Measurements from ENCODE around the gene ADGB. TPM values are rescaled to one million over a fixed set of nuclear protein-coding genes. Genes with fewer than 3 reads are reported as not detected.
"Not testable (repeated sequence)": the region's sequence is repeated elsewhere in the genome, so short reads cannot be mapped to it uniquely, and the experiment has no call there.

The ADGB gene
- total RNA-seq, 2 donors from 2014 or later = not detected

DNA sequence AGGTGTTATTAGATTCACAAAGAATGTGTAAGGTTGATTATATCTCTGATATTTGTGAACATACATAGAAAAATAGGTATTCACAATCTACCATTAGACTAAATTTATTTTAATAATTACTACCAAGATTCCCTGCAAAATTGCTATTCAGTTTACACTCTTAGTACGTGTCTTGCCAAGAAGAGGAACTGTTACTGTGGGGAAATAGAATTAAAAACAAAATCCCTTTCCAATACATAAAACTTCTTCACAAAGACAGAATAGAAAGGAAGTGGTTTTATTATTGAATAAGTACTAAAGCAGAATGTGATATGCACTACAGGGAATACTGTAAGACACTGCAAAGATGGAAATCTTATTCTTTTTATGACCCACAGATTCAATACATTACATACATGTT lies 38.2 kb upstream of the ADGB start:
- Histone ChIP-seq H3K4me3 (no peak overlapping the region), H3K36me3 (replicated peaks in 1 of 2; ENCODE audit: insufficient read depth in 1 of 2, low read depth in 2 of 2) (no peaks in the 10 kb centered on the region), H3K27ac (no peak overlapping the region), H3K27me3 (no peaks in the 10 kb centered on the region), H3K9me3 (no peaks in the 10 kb centered on the region), H3K4me1 (no peaks in the 10 kb centered on the region)
- DNase-seq = no peak
- TF ChIP-seq POLR2A (IDR thresholded peaks at IDR 0.05) = no peak
- no peak for TF ChIP-seq CTCF (IDR thresholded peaks at IDR 0.05)
- no peak for ATAC-seq
- intact Hi-C loops (cut with DNase I) = no loop called here
- WGBS, 2 donors = 73 to 94% methylated on average over 1 of the region's 1 CpG

- H3K4me1 ChIP-seq; H3K27me3 ChIP-seq; H3K36me3 ChIP-seq (replicated peaks in 1 of 2; ENCODE audit: insufficient read depth in 1 of 2, low read depth in 2 of 2); DNase-seq; intact Hi-C loops (cut with DNase I); ATAC-seq; H3K27ac ChIP-seq; H3K9me3 ChIP-seq; H3K4me3 ChIP-seq: not testable (repeated sequence)
- WGBS, 2 donors = 46 to 65% methylated on average over 2 of the region's 2 CpGs
Observed at GRCh38 chr6:146566661-146567060, 32.1 kb upstream of the ADGB start.

DNA sequence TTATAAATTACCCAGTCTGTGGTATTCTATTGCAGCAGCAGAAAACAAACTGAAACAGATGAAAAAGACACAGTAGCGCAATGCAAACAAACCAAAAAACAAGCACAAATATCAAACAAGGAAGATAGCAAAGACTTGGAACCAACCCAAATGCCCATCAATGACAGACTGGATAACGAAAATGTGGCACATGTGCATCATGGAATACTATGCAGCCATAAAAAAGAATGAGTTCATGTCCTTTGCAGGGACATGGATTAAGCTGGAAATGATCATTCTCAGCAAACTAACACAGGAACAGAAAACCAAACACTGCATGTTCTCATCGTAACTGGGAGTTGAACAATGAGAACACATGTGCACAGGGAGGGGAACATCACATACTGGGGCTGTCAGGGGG lies 30.2 kb upstream of the ADGB start:
- H3K4me1 ChIP-seq; DNase-seq; H3K27ac ChIP-seq; ATAC-seq; H3K27me3 ChIP-seq; H3K4me3 ChIP-seq; intact Hi-C loops (cut with DNase I); H3K9me3 ChIP-seq; H3K36me3 ChIP-seq (replicated peaks in 1 of 2; ENCODE audit: insufficient read depth in 1 of 2, low read depth in 2 of 2): not testable (repeated sequence)
- WGBS, 2 donors = 68 to 81% methylated on average over 3 of the region's 3 CpGs

DNA sequence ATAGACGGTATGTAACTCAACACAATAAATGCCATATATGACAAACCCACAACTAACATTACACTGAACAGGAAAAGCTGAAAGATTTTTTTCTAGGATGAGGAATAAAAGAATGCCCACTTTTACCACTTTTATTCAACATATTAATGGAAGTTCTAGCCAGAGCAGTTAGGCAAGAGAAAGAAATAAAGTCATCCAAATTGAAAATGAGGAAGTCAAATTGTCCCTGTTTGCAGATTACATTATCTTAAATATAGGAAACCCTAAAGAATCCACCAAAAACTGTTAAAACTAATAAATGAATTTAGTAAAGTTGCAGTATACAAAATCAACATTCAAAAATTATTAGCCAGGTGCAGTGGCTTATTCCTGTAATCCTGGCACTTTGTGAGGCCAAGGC lies 24.6 kb upstream of the ADGB start:
- 86% methylated on average over 1 of the region's 1 CpG for WGBS, 2 donors
- Histone ChIP-seq H3K4me3 (no peak overlapping the region), H3K36me3 (replicated peaks in 1 of 2; ENCODE audit: insufficient read depth in 1 of 2, low read depth in 2 of 2) (no peaks in the 10 kb centered on the region), H3K27me3 (no peaks in the 10 kb centered on the region), H3K27ac (no peak overlapping the region), H3K9me3 (no peaks in the 10 kb centered on the region), H3K4me1 (no peaks in the 10 kb centered on the region)
- intact Hi-C loops (cut with DNase I) = no loop called here
- ATAC-seq (no peak), DNase-seq (no peak)
- TF ChIP-seq CTCF (IDR thresholded peaks at IDR 0.05) (no peak), POLR2A (IDR thresholded peaks at IDR 0.05) (no peak)

DNA sequence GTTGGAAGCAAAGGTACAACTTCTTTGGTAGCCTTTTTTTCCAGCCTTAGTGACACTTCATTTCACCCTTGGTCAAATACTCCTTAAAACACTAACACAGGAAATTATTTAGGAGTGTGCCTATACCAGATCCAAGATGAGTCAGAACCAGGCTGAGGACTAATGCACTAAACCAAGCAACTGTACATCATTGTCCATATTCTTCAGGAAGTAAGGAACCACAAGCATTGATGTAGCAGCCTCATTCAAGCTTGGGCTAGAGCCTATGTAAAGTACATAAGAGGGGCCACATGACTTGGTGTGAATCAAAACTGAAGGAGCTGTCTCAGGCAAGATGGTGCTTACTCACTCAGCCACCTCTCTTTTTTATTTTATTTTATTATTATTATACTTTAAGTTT lies 20.7 kb upstream of the ADGB start:
- ATAC-seq = no peak

More for the DNA sequence above, 20.7 kb upstream of the ADGB start:
- H3K9me3 ChIP-seq = no peaks in the 10 kb centered on the region
- no peaks in the 10 kb centered on the region for H3K4me1 ChIP-seq
- no peaks in the 10 kb centered on the region for H3K36me3 ChIP-seq (replicated peaks in 1 of 2; ENCODE audit: insufficient read depth in 1 of 2, low read depth in 2 of 2)
- H3K4me3 ChIP-seq = no peak overlapping the region
- intact Hi-C loops (cut with DNase I) = no loop called here
- H3K27ac ChIP-seq = no peak overlapping the region
- DNase-seq = no peak
- TF ChIP-seq CTCF (IDR thresholded peaks at IDR 0.05) (no peak), POLR2A (IDR thresholded peaks at IDR 0.05) (no peak)
- no peaks in the 10 kb centered on the region for H3K27me3 ChIP-seq

All from body of pancreas (tissue), 4 donors.